Renal pelvis (tissue), 4 donors: ENCODE data around the gene PPP2R3A. TPM values are rescaled to one million over a fixed set of nuclear protein-coding genes. Genes with fewer than 3 reads are reported as not detected.
"Not testable (repeated sequence)": the region's sequence is repeated elsewhere in the genome, so short reads cannot be mapped to it uniquely, and the experiment has no call there.

Experiments
- DNase-seq: peaks from one replicate; pipeline ENCODE4 v3.0.0-alpha.2; 2013
- polyA plus RNA-seq, 3 donors: library from polyadenylated mRNA; unstranded; fragments of 120-200 nt; gene quantifications; one replicate each; pipeline ENCODE4 v1.2.1, GENCODE V29; 2013; ENCODE audit not compliant: insufficient read length in 3 of 3

PPP2R3A gene
- polyA plus RNA-seq, 3 donors, result 17.5 to 22.6 (median 21.5) TPM

- not testable (repeated sequence) for DNase-seq
Observed at GRCh38 chr3:136083641-136084382, 118.3 kb downstream of the PPP2R3A start.

GRCh38 chr3:136085067-136085466, 119.5 kb downstream of the PPP2R3A start:
- not testable (repeated sequence) for DNase-seq

GRCh38 chr3:136093771-136094170, 128.2 kb downstream of the PPP2R3A start:
- no peak for DNase-seq

GRCh38 chr3:136105044-136105443, 139.5 kb downstream of the PPP2R3A start:
- no peak for DNase-seq

GRCh38 chr3:136106101-136106500, 140.6 kb downstream of the PPP2R3A start:
- DNase-seq, result no peak

- DNase-seq, result no peak
Observed at GRCh38 chr3:136109499-136109898, 144.0 kb downstream of the PPP2R3A start.

GRCh38 chr3:136110481-136110880, 145.0 kb downstream of the PPP2R3A start:
- DNase-seq, result no peak

GRCh38 chr3:136114421-136114820, 148.9 kb downstream of the PPP2R3A start:
- DNase-seq, result no peak

GRCh38 chr3:136119332-136119731, 153.8 kb downstream of the PPP2R3A start:
- DNase-seq, result not testable (repeated sequence)

GRCh38 chr3:136119783-136120182, 154.3 kb downstream of the PPP2R3A start:
- DNase-seq, result not testable (repeated sequence)

- DNase-seq, result peak; percentile 27
Observed at GRCh38 chr3:136120373-136121348, 155.1 kb downstream of the PPP2R3A start.

GRCh38 chr3:136122006-136122405, 156.5 kb downstream of the PPP2R3A start:
- DNase-seq, result no peak

- DNase-seq, result not testable (repeated sequence)
Observed at GRCh38 chr3:136131647-136132046, 166.1 kb downstream of the PPP2R3A start.

- DNase-seq, result no peak
Observed at GRCh38 chr3:136134091-136134490, 168.6 kb downstream of the PPP2R3A start.

GRCh38 chr3:136135039-136135802, 169.7 kb downstream of the PPP2R3A start:
- DNase-seq, result no peak

GRCh38 chr3:136136454-136136853, 170.9 kb downstream of the PPP2R3A start:
- no peak for DNase-seq

GRCh38 chr3:136141291-136141785, 175.8 kb downstream of the PPP2R3A start:
- DNase-seq, result no peak

- no peak for DNase-seq
Observed at GRCh38 chr3:136141891-136142290, 176.4 kb downstream of the PPP2R3A start.

GRCh38 chr3:136142592-136142991, 177.1 kb downstream of the PPP2R3A start:
- DNase-seq, result no peak

GRCh38 chr3:136144397-136144796, 178.9 kb downstream of the PPP2R3A start:
- not testable (repeated sequence) for DNase-seq

GRCh38 chr3:136146981-136147729, 181.6 kb downstream of the PPP2R3A start:
- no peak for DNase-seq
